Mesodermal cell (in vitro differentiated cells): ENCODE results near the gene MAPKAP1. TPM values are rescaled to one million over a fixed set of nuclear protein-coding genes. Genes with fewer than 3 reads are reported as not detected.

ENCODE experiments used
- H3K27ac ChIP-seq: 2 replicates; pipeline ENCODE4 v1.7.0; 2013; ENCODE audit warnings: mild to moderate bottlenecking, low read depth, low read length, moderate library complexity; ENCODE audit not compliant: severe bottlenecking
- H3K36me3 ChIP-seq: 2 replicates; pipeline ENCODE4 v1.7.1; 2013; ENCODE audit warnings: mild to moderate bottlenecking, low read length, moderate library complexity; ENCODE audit not compliant: control insufficient read depth, insufficient read depth
- H3K4me1 ChIP-seq: one replicate; pipeline ENCODE4 v1.7.1; 2013; ENCODE audit warnings: mild to moderate bottlenecking, low read length; ENCODE audit not compliant: insufficient read depth, control insufficient read depth, poor library complexity, severe bottlenecking
- H3K4me3 ChIP-seq: 2 replicates; pipeline ENCODE4 v1.7.0; 2013; ENCODE audit warnings: low read length, control low read depth, mild to moderate bottlenecking; ENCODE audit not compliant: insufficient read depth, poor library complexity, severe bottlenecking; ENCODE audit errors: extremely low read depth
- H3K9me3 ChIP-seq: 2 replicates; pipeline ENCODE4 v1.7.1; 2013; ENCODE audit warnings: mild to moderate bottlenecking, low read length, moderate library complexity; ENCODE audit not compliant: control insufficient read depth
- WGBS, 2 experiments: methylation state at CpG; one replicate each; pipeline ENCODE4 v1.1.5; 2013; ENCODE audit warnings: missing lambda C conversion rate in 2 of 2; ENCODE audit not compliant: insufficient coverage in 2 of 2; 5-methylcytosine and 5-hydroxymethylcytosine counted together
- polyA plus RNA-seq, 2 experiments: library from polyadenylated mRNA; stranded (reverse); fragments of 50-300 nt; gene quantifications; one replicate each; pipeline ENCODE4 v1.2.3, GENCODE V29; 2013

MAPKAP1 gene
- polyA plus RNA-seq (2013, experiment 1 of 2) = 86.4 TPM
- polyA plus RNA-seq (2013, experiment 2 of 2) = 74.2 TPM

DNA sequence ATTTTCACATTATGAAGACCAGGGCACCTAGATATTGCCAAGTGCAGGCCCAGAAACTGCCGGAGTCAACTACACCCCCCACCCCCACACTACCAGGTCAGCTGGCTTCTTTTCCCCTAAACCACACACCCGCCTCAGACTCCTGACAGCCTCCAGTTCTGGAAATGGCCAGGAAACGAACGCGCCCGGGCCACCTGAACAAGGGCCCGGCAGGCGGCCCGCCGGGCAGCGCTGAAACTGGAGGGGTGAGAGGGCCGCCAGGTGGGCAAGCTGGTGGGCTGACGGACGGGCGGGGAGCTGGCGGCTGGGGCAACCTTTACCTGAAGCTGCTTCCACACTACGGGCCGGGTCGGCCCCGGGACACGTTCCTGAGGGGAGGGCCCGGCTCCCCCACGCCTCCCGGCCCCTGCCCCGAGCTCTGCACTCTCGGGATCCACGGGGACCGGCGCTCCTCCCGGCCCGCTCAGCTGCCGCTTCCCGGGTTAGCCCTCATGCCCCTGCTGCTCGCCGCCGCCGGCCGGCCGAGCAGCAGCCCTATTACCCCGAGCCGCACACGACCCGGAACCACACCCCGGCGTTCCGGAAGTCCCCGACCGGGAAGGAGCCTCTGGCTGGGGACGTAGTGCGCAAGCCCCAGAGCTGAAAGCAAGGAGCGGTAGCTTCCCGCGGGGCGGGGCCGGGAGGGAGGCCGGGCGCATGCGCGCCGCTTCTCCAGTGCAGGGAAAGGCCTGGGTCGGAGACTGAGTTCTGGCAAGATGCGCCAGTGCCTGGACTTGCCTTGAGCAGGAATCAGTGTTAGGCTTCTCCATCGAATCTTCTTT, at the start of gene MAPKAP1:
MAPKAP1 (minus strand) TSS at position 558 of the 821 bp plus-strand sequence. CDS start 34,634 bp downstream, outside the sequence.
- H3K4me1 ChIP-seq = peaks cover 6% of the 10 kb centered on the region
- no peaks in the 10 kb centered on the region for H3K9me3 ChIP-seq
- H3K36me3 ChIP-seq = peaks cover 7% of the 10 kb centered on the region
- H3K4me3 ChIP-seq = peak within 1 kb of the TSS; percentile 96
- 0 to 1% methylated on average over 42 to 44 of the region's 63 CpGs for WGBS, 2 experiments
- peak within 1 kb of the TSS; percentile 62 for H3K27ac ChIP-seq

DNA sequence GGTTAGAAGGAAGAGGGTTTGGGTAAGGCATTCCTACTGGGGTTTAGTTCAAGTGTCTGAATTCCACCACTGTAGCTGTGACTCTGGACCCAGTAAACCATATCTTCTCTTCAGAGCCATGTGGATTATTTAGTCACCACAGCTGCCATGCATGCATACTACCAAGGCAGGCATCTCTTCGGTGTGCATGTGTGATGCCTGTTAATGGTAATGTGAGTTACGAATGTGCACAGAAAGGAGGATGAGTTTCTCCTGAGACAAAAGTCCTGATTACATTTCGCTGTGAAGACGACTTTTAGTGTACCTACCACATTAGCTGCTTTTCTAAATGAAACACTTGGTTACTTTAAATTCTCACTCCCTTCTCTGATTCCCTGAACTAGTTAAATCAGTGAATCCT, 49.5 kb upstream of the MAPKAP1 start:
- no peaks in the 10 kb centered on the region for H3K9me3 ChIP-seq
- peaks cover 3% of the 10 kb centered on the region for H3K36me3 ChIP-seq
- no peak overlapping the region for H3K4me3 ChIP-seq
- H3K27ac ChIP-seq = no peak overlapping the region
- peaks cover 16% of the 10 kb centered on the region for H3K4me1 ChIP-seq
- WGBS, 2 experiments = 92 to 100% methylated on average over 3 of the region's 4 CpGs

DNA sequence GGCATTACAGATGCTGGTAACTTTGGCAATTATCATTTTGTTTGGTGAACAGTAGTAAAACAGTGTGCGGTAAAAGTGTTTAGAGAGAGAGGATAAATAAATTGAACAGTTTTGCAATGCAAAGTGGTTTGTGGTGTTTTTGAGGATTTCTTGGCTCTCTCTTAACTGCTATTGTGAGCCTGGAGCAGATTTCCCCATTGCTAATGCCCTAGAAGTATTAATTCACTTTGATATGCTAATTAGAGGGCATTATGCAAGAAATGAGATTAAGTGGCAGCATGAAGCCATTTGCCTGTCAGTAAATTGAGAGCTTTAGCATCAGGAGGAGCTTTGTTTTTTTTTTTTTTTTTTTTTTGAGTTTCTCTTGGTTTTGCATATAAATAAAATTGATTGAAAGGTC, 48.3 kb upstream of the MAPKAP1 start:
- Histone ChIP-seq H3K36me3 (peaks cover 13% of the 10 kb centered on the region), H3K27ac (no peak overlapping the region), H3K9me3 (no peaks in the 10 kb centered on the region), H3K4me3 (no peak overlapping the region), H3K4me1 (peaks cover 14% of the 10 kb centered on the region)
- 83 to 88% methylated on average over 1 of the region's 1 CpG for WGBS, 2 experiments

DNA sequence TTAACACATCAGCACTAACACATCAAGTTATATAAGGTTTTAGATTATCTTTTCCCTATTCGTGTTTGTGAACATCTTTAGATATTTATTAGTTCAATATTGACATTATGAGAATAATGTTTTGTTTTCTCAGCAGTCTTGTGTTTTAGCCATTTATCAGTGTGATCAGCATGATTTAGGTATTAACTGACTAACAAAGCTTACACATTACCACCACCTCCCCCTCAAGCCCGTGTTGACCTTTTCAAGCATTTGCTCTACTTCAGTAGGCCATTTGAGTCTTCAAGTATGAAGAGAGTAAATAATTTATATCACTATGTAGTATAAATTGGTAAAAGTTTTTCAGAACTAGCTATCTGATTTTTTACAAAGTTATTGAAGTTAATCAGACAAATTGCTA, 47.1 kb upstream of the MAPKAP1 start:
- no peaks in the 10 kb centered on the region for H3K9me3 ChIP-seq
- no peak overlapping the region for H3K27ac ChIP-seq
- peaks cover 16% of the 10 kb centered on the region for H3K36me3 ChIP-seq
- no CpG with 5 or more reads among the region's 2 CpGs for WGBS, 2 experiments
- H3K4me1 ChIP-seq = peaks cover 13% of the 10 kb centered on the region
- H3K4me3 ChIP-seq = no peak overlapping the region

DNA sequence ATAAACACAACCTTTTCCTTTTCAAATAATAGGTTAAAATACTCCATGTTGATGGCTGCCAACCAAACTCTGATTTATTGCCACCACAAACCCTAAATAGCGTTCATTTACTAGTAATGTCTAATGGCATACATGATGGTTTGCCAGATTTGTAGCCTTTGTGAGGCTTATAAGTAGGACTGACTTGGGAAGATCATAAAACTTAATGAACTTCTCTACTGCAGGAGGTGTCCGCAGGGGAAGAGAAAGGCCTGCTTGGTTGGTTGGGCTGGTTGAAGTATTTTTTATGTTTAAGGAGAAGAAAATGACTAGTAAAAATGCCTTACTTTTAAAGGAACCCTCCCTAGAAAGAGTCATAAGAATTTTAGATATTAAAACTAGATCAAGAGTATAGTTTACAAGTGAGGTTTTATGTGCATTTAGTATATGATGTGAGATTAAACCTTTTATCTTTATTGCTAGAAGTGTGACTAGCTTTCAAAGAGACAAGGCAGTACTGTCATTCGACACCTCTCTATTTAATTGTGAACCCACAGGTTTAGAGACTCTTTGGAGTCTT, 45.1 kb upstream of the MAPKAP1 start:
- H3K9me3 ChIP-seq = no peaks in the 10 kb centered on the region
- 48% methylated on average over 2 of the region's 3 CpGs; no CpG with 5 or more reads in 1 of the 2 experiments for WGBS, 2 experiments
- no peak overlapping the region for H3K27ac ChIP-seq

DNA sequence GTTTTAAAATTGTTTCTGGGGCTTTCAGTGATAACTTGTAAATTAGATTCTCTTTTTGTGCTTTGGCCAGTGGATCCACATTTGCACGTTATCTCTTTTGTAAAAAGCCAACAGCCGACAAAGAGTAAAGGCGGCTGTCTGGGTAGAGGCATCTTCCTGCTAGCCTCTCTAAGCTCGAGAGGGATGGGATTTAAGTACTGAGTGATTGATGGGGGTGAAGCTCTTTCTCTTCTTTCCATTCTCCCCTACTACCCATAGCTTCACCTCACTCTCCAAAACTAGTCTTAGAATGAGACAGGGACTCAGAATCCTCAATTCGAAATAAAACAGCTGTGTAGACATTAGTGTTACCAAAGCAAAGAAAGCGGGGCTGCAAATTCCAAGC, 43.6 kb upstream of the MAPKAP1 start:
- peak overlapping the region; percentile 60 for H3K27ac ChIP-seq
- H3K4me3 ChIP-seq = peak overlapping the region; percentile 86
- H3K9me3 ChIP-seq = no peaks in the 10 kb centered on the region
- 48% methylated on average over 2 of the region's 6 CpGs; no CpG with 5 or more reads in 1 of the 2 experiments for WGBS, 2 experiments
- H3K36me3 ChIP-seq = peaks cover 21% of the 10 kb centered on the region
- peaks cover 5% of the 10 kb centered on the region for H3K4me1 ChIP-seq

More for the DNA sequence above, 45.1 kb upstream of the MAPKAP1 start:
- Histone ChIP-seq H3K36me3 (peaks cover 21% of the 10 kb centered on the region), H3K4me3 (no peak overlapping the region), H3K4me1 (peaks cover 5% of the 10 kb centered on the region)

DNA sequence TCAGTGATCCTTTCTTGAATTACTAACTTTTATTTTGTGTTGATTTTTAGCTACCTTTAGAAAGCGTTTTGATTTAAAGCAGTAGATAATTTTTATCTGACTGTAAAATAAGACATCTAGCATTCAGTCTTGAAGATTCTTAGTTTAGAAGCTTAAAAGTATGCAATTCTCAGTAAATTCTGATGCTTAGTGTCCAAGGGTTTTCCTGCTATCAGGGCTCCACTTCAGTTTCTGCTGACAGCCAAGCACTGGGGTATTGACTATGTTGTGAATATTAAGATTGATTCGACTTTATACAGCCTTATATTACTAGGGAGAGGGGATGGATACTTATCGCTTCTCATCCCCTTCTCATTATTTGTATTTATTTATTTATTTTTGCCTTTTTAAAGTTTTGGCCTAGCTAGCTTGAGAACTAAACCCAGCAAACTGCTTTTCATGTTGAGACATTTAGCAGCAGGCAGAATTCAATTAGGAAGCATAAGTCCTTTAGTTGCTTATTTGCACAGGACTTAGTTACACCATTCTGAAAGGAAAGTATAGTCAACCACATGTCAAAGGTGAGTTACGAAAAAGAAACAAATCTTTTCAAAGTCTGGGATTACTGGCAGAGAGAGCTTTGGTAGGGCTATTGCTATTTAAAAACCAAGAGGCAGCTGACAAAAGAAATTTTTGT, 43.1 kb upstream of the MAPKAP1 start:
- Histone ChIP-seq H3K4me3 (peak overlapping the region; percentile 86), H3K4me1 (peaks cover 5% of the 10 kb centered on the region), H3K9me3 (no peaks in the 10 kb centered on the region), H3K27ac (peak overlapping the region; percentile 60), H3K36me3 (peaks cover 21% of the 10 kb centered on the region)
- WGBS, 2 experiments = 56 to 71% methylated on average over 1 of the region's 4 CpGs

DNA sequence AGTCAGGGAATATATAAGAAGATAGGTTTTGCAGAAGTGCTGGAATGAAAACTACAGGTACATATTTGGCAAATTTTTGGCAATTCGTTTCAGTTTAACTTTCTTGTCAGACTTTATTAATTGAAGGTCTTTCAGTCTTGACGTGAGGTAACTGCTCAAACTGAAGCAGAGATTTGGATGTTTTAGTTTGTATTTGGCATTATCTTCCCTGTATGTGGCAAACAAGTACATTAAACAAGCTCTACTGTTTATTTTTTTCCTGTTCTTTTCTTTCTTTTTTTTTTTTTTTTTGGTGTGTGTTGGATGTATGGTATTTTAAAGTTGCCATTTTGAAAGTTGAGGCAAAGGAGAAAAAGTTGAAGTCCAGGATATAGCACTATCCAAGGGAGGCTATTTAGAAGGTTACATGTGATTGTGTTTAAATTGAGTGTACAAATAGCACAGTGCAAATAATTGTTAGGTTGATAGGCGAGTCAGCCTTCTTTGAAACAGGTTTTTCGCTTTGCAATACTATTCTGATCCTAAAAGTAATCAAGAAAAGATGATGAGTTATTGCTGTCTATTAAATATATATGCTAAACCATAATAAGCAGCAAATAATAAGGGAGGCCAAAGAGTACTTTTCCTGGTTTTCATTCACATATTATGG, 42.4 kb upstream of the MAPKAP1 start:
- no peak overlapping the region for H3K27ac ChIP-seq

DNA sequence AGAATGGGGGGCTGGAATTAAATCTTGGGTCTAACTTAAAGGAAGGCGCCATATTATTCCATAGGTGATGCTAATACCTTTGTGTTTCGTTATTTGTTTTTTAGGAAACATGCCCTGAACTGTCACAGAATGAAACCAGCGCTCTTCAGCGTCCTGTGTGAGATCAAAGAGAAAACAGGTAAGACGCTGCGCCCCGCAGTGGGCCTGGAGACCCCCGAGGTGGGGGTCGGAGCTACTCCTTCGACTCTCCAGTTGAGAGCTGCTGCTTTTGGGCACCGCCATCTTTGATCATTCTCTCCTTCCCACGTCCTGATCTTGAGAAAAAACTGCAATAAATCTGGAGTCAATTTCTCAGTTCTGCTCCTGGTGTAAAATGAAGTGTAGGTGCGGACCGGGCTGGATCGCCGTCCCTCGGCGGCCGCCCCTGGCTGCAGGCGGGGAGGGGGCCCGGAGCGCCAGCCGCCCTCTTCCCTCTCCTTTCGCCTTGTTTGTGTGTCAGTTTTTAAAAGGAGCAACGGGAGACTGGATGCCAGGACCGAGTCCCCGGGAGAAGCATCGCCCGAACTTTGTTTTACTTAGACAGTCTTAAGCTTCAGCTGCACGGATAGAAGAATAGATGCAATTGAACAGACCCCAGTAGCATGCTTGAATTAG, 41.6 kb upstream of the MAPKAP1 start:
- H3K4me3 ChIP-seq = peak overlapping the region; percentile 86
- H3K36me3 ChIP-seq = peaks cover 21% of the 10 kb centered on the region
- no peaks in the 10 kb centered on the region for H3K9me3 ChIP-seq
- peaks cover 5% of the 10 kb centered on the region for H3K4me1 ChIP-seq
- 0 to 1% methylated on average over 17 to 26 of the region's 30 CpGs for WGBS, 2 experiments
- H3K27ac ChIP-seq = peak overlapping the region; percentile 43

More for the DNA sequence above, 42.4 kb upstream of the MAPKAP1 start:
- 11 to 20% methylated on average over 1 of the region's 4 CpGs for WGBS, 2 experiments
- no peaks in the 10 kb centered on the region for H3K9me3 ChIP-seq
- peaks cover 5% of the 10 kb centered on the region for H3K4me1 ChIP-seq
- peaks cover 21% of the 10 kb centered on the region for H3K36me3 ChIP-seq
- peak overlapping the region; percentile 86 for H3K4me3 ChIP-seq
